GM21447 (cell line): Measurements from ENCODE around the gene SOD1.
"Not testable (repeated sequence)": the region's sequence is repeated elsewhere in the genome, so short reads cannot be mapped to it uniquely, and the experiment has no call there.

Experiments used
- ATAC-seq: cut with Tn5 transposase; IDR thresholded peaks from one replicate; pipeline ENCODE4 v1.9.1; 2021; ENCODE audit not compliant: unreplicated experiment

Gene SOD1

GRCh38 chr21:31659536-31660258 is at the start of gene SOD1:
TSS of gene SOD1 (plus strand) at chr21:31659693. CDS start at chr21:31659770, 77 bp downstream.
- peak; percentile 94 for ATAC-seq

GRCh38 chr21:31611445-31611844 is 48.0 kb upstream of the SOD1 start:
- no peak for ATAC-seq

- no peak for ATAC-seq
Observed at GRCh38 chr21:31612894-31613785, 46.4 kb upstream of the SOD1 start.

- no peak for ATAC-seq
Observed at GRCh38 chr21:31614705-31615104, 44.8 kb upstream of the SOD1 start.

- ATAC-seq = no peak
Observed at GRCh38 chr21:31616216-31616615, 43.3 kb upstream of the SOD1 start.

GRCh38 chr21:31618696-31619430 is 40.6 kb upstream of the SOD1 start:
- ATAC-seq = no peak

- no peak for ATAC-seq
Observed at GRCh38 chr21:31622397-31622796, 37.1 kb upstream of the SOD1 start.

GRCh38 chr21:31623664-31624063 is 35.8 kb upstream of the SOD1 start:
- ATAC-seq = no peak

- ATAC-seq = no peak
Observed at GRCh38 chr21:31624181-31624580, 35.3 kb upstream of the SOD1 start.

GRCh38 chr21:31624961-31625491 is 34.5 kb upstream of the SOD1 start:
- no peak for ATAC-seq

GRCh38 chr21:31629972-31630711 is 29.4 kb upstream of the SOD1 start:
- no peak for ATAC-seq

GRCh38 chr21:31631881-31632280 is 27.6 kb upstream of the SOD1 start:
- ATAC-seq = not testable (repeated sequence)

GRCh38 chr21:31634993-31635392 is 24.5 kb upstream of the SOD1 start:
- ATAC-seq = no peak

GRCh38 chr21:31636874-31637273 is 22.6 kb upstream of the SOD1 start:
- no peak for ATAC-seq

GRCh38 chr21:31641416-31641922 is 18.0 kb upstream of the SOD1 start:
- no peak for ATAC-seq

GRCh38 chr21:31644643-31645042 is 14.8 kb upstream of the SOD1 start:
- no peak for ATAC-seq

- no peak for ATAC-seq
Observed at GRCh38 chr21:31647650-31648049, 11.8 kb upstream of the SOD1 start.

- no peak for ATAC-seq
Observed at GRCh38 chr21:31650930-31651329, 8.6 kb upstream of the SOD1 start.

GRCh38 chr21:31651491-31651890 is 8.0 kb upstream of the SOD1 start:
- not testable (repeated sequence) for ATAC-seq

GRCh38 chr21:31654340-31654739 is 5.2 kb upstream of the SOD1 start:
- no peak for ATAC-seq
